K562 (cell line): ENCODE measurements around the gene RPS6KA2. TPM values are rescaled to one million over a fixed set of nuclear protein-coding genes. Genes with fewer than 3 reads are reported as not detected.

ENCODE experiments used
- ATAC-seq: fragments of 200-7000 bp; cut with Tn5 transposase; 3 replicates; pipeline ENCODE4 v1.9.1; 2020; ENCODE audit warnings: moderate library complexity
- BruUV-seq: library from RNA; stranded (reverse); fragments of 400-500 nt; replicated peaks from 2 replicates; lab custom pipeline; 2021; lab: Mats Ljungman, UMichigan
- CTCF ChIA-PET: fragments of 300-600 bp; formaldehyde crosslinking; extraction: SDS; loops from one replicate; lab custom pipeline; 2021; ENCODE audit warnings: low intra/inter-chr PET ratio; lab: Yijun Ruan, JAX
- POLR2A ChIA-PET: fragments of 300-600, 350-650 bp; sonication (Branson Sonifier 250); formaldehyde crosslinking; extraction: SDS; loops from one replicate; lab custom pipeline; 2021; ENCODE audit warnings: antibody characterized with exemption, inconsistent platforms; lab: Yijun Ruan, JAX
- DNase-seq, 4 experiments: peaks; one replicate each; pipeline versions ENCODE4 v3.0.0 to v3.0.0-alpha.2; 2011 to 2018; ENCODE audit warnings: low spot score in 3 of 4, mixed read lengths in 3 of 4; ENCODE audit errors: extremely low read depth in 1 of 4
- FAIRE-seq: peaks from 2 replicates; lab custom pipeline; 2011; peaks lifted over from hg19 to GRCh38; lab: Jason Lieb, UNC
- H2AFZ ChIP-seq: 2 replicates; pipeline ENCODE4 v1.6.0; 2011; ENCODE audit warnings: low read depth, low read length, control low read depth, inconsistent platforms
- H3K27ac ChIP-seq: fragments of 200-600 bp; 3 replicates; pipeline ENCODE4 v1.8.0; 2011; ENCODE audit warnings: low read depth, mild to moderate bottlenecking, control low read depth, inconsistent platforms, low read length, moderate library complexity, mixed read lengths; ENCODE audit errors: extremely low read depth
- H3K27me3 ChIP-seq, 2 experiments: fragments of 300-600 bp in 1 of 2; 2 replicates in 1 of 2; 3 replicates in 1 of 2; pipeline versions ENCODE4 v1.6.0 to v1.8.0; 2011; ENCODE audit warnings: inconsistent platforms in 2 of 2, low read length in 2 of 2, mild to moderate bottlenecking in 1 of 2, mixed read lengths in 1 of 2, moderate library complexity in 1 of 2; ENCODE audit not compliant: control insufficient read depth in 2 of 2, insufficient read depth in 2 of 2
- H3K36me3 ChIP-seq: fragments of 300-600 bp; 3 replicates; pipeline ENCODE4 v1.8.0; 2011; ENCODE audit warnings: mild to moderate bottlenecking, low read length, inconsistent platforms; ENCODE audit not compliant: control insufficient read depth, insufficient read depth
- H3K4me1 ChIP-seq, 2 experiments: fragments of 200-600 bp in 1 of 2; replicated peaks in 1 of 2; 2 replicates in 1 of 2; 3 replicates in 1 of 2; pipeline versions ENCODE4 v1.5.1 to v1.8.0; 2011; ENCODE audit warnings: inconsistent platforms in 2 of 2, low read length in 2 of 2, mild to moderate bottlenecking in 1 of 2, mixed read lengths in 1 of 2, moderate library complexity in 1 of 2; ENCODE audit not compliant: control insufficient read depth in 2 of 2, insufficient read depth in 2 of 2
- H3K4me2 ChIP-seq: 2 replicates; pipeline ENCODE4 v1.6.1; 2011; ENCODE audit warnings: low read length, control low read depth, inconsistent platforms, mixed read lengths; ENCODE audit not compliant: insufficient read depth
- H3K4me3 ChIP-seq: fragments of 200-600 bp; sonication (generic), shearing (Covaris generic); 2 replicates; pipeline ENCODE4 v1.5.1; 2016; ENCODE audit warnings: control low read depth, inconsistent platforms
- H3K79me2 ChIP-seq: fragments of 200-600 bp; 3 replicates; pipeline ENCODE4 v1.8.0; 2011; ENCODE audit warnings: low read length, inconsistent platforms; ENCODE audit not compliant: control insufficient read depth, insufficient read depth
- H3K9ac ChIP-seq, 2 experiments: 2 replicates each; pipeline versions ENCODE4 v1.6.0 to v1.6.1; 2011; ENCODE audit warnings: low read depth in 2 of 2, low read length in 2 of 2, control low read depth in 1 of 2, inconsistent platforms in 1 of 2, mild to moderate bottlenecking in 1 of 2, mixed read lengths in 1 of 2; ENCODE audit not compliant: insufficient read depth in 1 of 2
- H3K9me1 ChIP-seq: one replicate; pipeline ENCODE4 v1.6.0; 2011; ENCODE audit warnings: inconsistent platforms, mild to moderate bottlenecking, low read length, moderate library complexity; ENCODE audit not compliant: control insufficient read depth, insufficient read depth
- H3K9me3 ChIP-seq: replicated peaks from 2 replicates; pipeline ENCODE4 v1.5.1; 2011; ENCODE audit warnings: low read depth, low read length, inconsistent platforms; ENCODE audit not compliant: control insufficient read depth, insufficient read depth
- H4K20me1 ChIP-seq: replicated peaks from 2 replicates; pipeline ENCODE4 v1.6.1; 2011; ENCODE audit warnings: low read length, inconsistent platforms, mixed read lengths; ENCODE audit not compliant: control insufficient read depth, insufficient read depth
- ARID1B ChIP-seq: fragments of 450-650 bp; IDR thresholded peaks from 2 replicates; pipeline ENCODE4 v1.6.1; 2016; ENCODE audit warnings: antibody characterized with exemption, mild to moderate bottlenecking, inconsistent platforms
- BRD9 ChIP-seq: fragments of 450-650 bp; IDR thresholded peaks from 2 replicates; pipeline ENCODE4 v1.6.1; 2018; ENCODE audit warnings: low read depth; ENCODE audit not compliant: partially characterized antibody
- DACH1 ChIP-seq: fragments of 450-650 bp; IDR thresholded peaks from 2 replicates; pipeline ENCODE4 v1.6.1; 2018; ENCODE audit not compliant: partially characterized antibody
- DDX20 ChIP-seq: fragments of 450-650 bp; IDR thresholded peaks from 2 replicates; pipeline ENCODE4 v1.6.1; 2016; ENCODE audit warnings: missing genetic modification characterization, low read depth, mild to moderate bottlenecking, missing compliant biosample characterization, moderate library complexity
- ETS1 ChIP-seq: conservative IDR thresholded peaks from 2 replicates; pipeline ENCODE4 v1.6.1; 2011; ENCODE audit warnings: low read depth, mild to moderate bottlenecking, low read length; ENCODE audit not compliant: control insufficient read depth
- HIVEP1 ChIP-seq: fragments of 250-450 bp; sonication (Bioruptor Pico); IDR thresholded peaks from 2 replicates; pipeline ENCODE4 v1.4.0; 2020; ENCODE audit warnings: mild to moderate bottlenecking
- HNRNPLL ChIP-seq: fragments of 200-400 bp; formaldehyde crosslinking; IDR thresholded peaks from 2 replicates; pipeline ENCODE4 v1.6.1; 2017; ENCODE audit warnings: low read length, low read depth, mild to moderate bottlenecking; ENCODE audit not compliant: poor library complexity, severe bottlenecking
- MCM2 ChIP-seq: fragments of 450-650 bp; IDR thresholded peaks from 2 replicates; pipeline ENCODE4 v1.6.1; 2017; ENCODE audit warnings: low read depth, mild to moderate bottlenecking
- MEF2D ChIP-seq: conservative IDR thresholded peaks from 2 replicates; pipeline ENCODE4 v1.6.1; 2016; ENCODE audit warnings: low read depth, missing genetic modification characterization, missing compliant biosample characterization
- PKNOX1 ChIP-seq: fragments of 450-650 bp; IDR thresholded peaks from 2 replicates; pipeline ENCODE4 v1.6.1; 2016
- SMAD1 ChIP-seq: fragments of 150-350 bp; IDR thresholded peaks from 2 replicates; pipeline ENCODE4 v1.6.1; 2014; ENCODE audit warnings: low read length, low read depth; ENCODE audit not compliant: partially characterized antibody
- ZC3H11A ChIP-seq: IDR thresholded peaks from 2 replicates; pipeline ENCODE4 v1.6.1; 2012; ENCODE audit warnings: low read depth, low read length, improper control_type of control experiment
- ZNF165 ChIP-seq: fragments of 250-450 bp; sonication (Bioruptor Pico); IDR thresholded peaks from 2 replicates; pipeline ENCODE4 v1.4.0; 2020; ENCODE audit warnings: borderline replicate concordance
- ZNF518B ChIP-seq: fragments of 250-450 bp; sonication (Bioruptor Pico); IDR thresholded peaks from 2 replicates; pipeline ENCODE4 v1.5.0; 2021; ENCODE audit warnings: mild to moderate bottlenecking, moderate library complexity
- ZNF780A ChIP-seq: fragments of 250-450 bp; sonication (Bioruptor Pico); IDR thresholded peaks from 2 replicates; pipeline ENCODE4 v1.5.0; 2021; ENCODE audit warnings: mild to moderate bottlenecking
- WGBS: fragments of 100-300 bp; shearing (Covaris generic); methylation state at CpG from one replicate; pipeline ENCODE4 v1.1.6; 2016; ENCODE audit warnings: low coverage, mixed read lengths; ENCODE audit not compliant: insufficient coverage; ENCODE audit errors: missing lambda C conversion rate; 5-methylcytosine and 5-hydroxymethylcytosine counted together
- in situ Hi-C: fragments of 300-500 bp; cut with MboI; formaldehyde crosslinking; loops from 4 replicates; pipeline ENCODE4 v1.15.0; 2018; ENCODE audit warnings: inconsistent platforms, mixed read lengths
- intact Hi-C: fragments of 100-400 bp; cut with micrococcal nuclease; formaldehyde crosslinking; loops from 2 replicates; pipeline ENCODE4 v1.14.2; 2022
- polyA plus RNA-seq, 8 experiments: library from polyadenylated mRNA; depleted of rRNA in 4 of 8; stranded (reverse) in 5 of 8; unstranded in 3 of 8; fragments of >200 nt; fragmentation: Nextera tagmentation in 2 of 8; fragmentation: Illumina TruSeq in 1 of 8; extraction: Ambion mirVana in 2 of 8; extraction: Trizol in 1 of 8; gene quantifications; 2 replicates each; pipeline versions ENCODE4 v1.2.1 to v1.2.3, GENCODE V29; 2011 to 2014; ENCODE audit warnings: inconsistent platforms in 1 of 8, missing spikeins in 1 of 8
- total RNA-seq, 7 experiments: library from RNA; depleted of rRNA in 6 of 7; stranded (reverse); fragments of >200 nt in 6 of 7; fragmentation: Illumina TruSeq in 2 of 7; extraction: Trizol in 2 of 7; gene quantifications; 2 replicates each; pipeline versions ENCODE4 v1.2.1 to v1.2.3, GENCODE V29; 2011 to 2021; ENCODE audit warnings: low replicate concordance in 1 of 7

RPS6KA2 gene
- total and polyA plus RNA-seq, 9 of the 15 experiments (the other 6 are each of a cell fraction or from before 2014, with no cell fraction given) = 0.29 to 1.00 (median 0.53) TPM

- Histone ChIP-seq H4K20me1 (no peaks in the 10 kb centered on the region), H3K9ac (no peak overlapping the region), H3K9me3 (no peaks in the 10 kb centered on the region), H3K4me3 (no peak overlapping the region), H3K4me2 (no peak overlapping the region), H3K27me3 (peaks cover 43 to 84% of the 10 kb centered on the region in 2 experiments; a peak in 4 of 5 replicates), H3K9me1 (no peaks in the 10 kb centered on the region), H3K79me2 (no peaks in the 10 kb centered on the region), H3K4me1 (no peaks in the 10 kb centered on the region), H2AFZ (no peak overlapping the region), H3K36me3 (no peaks in the 10 kb centered on the region), H3K27ac (no peak overlapping the region)
- ChIA-PET CTCF (no interaction called here), POLR2A (interaction anchor here (1.5 kb wide), 1 partner anchor 11 kb away, joined by 5 read pairs; no protein-coding TSS in a partner anchor)
- DNase-seq (no peak), FAIRE-seq (no peak), ATAC-seq (no peak)
- no TSS peak for BruUV-seq
- in situ Hi-C loops (no loop called here), intact Hi-C loops (no loop called here)
- WGBS = 1% methylated on average over 28 of the region's 28 CpGs
- TF ChIP-seq DDX20 (tag) (no peak), ARID1B (no peak), HIVEP1 (CRISPR knock-in tag) (no peak), MEF2D (no peak), MCM2 (no peak), ZC3H11A (no peak), PKNOX1 (no peak), BRD9 (no peak), ETS1 (no peak), HNRNPLL (no peak), ZNF780A (no peak), ZNF165 (no peak), ZNF518B (CRISPR knock-in tag) (no peak), SMAD1 (no peak), DACH1 (no peak)
These were observed 121.7 kb downstream of the RPS6KA2 start for GRCh38 chr6:166505133-166505905.
